Neural cell (in vitro differentiated cells): Measurements from ENCODE around the gene ITM2C.

Experiments used
- CTCF ChIP-seq: fragments of 450-650 bp; IDR thresholded peaks from 2 replicates; pipeline ENCODE4 v1.5.1; 2014; ENCODE audit warnings: antibody characterized with exemption, mild to moderate bottlenecking, moderate library complexity; ENCODE audit not compliant: poor library complexity, severe bottlenecking
- EP300 ChIP-seq: fragments of 450-650 bp; conservative IDR thresholded peaks from 2 replicates; pipeline ENCODE4 v1.6.1; 2014; ENCODE audit warnings: antibody characterized with exemption, mild to moderate bottlenecking, moderate library complexity; ENCODE audit not compliant: poor library complexity, severe bottlenecking
- EZH2 ChIP-seq: fragments of 200-600, 300-800 bp; shearing (Covaris generic), sonication (generic); IDR thresholded peaks from 2 replicates; pipeline ENCODE4 v1.6.1; 2014; ENCODE audit warnings: antibody characterized with exemption, low read length, borderline replicate concordance, mild to moderate bottlenecking; ENCODE audit not compliant: insufficient read depth, poor library complexity, severe bottlenecking
- POLR2AphosphoS5 ChIP-seq: IDR thresholded peaks from 2 replicates; pipeline ENCODE4 v1.6.1; 2012
- RAD21 ChIP-seq: fragments of 450-650 bp; conservative IDR thresholded peaks from 2 replicates; pipeline ENCODE4 v1.6.1; 2014; ENCODE audit warnings: antibody characterized with exemption, mild to moderate bottlenecking, moderate library complexity
- REST ChIP-seq: IDR thresholded peaks from 2 replicates; pipeline ENCODE4 v1.6.1; 2012; ENCODE audit warnings: borderline replicate concordance
- SMC3 ChIP-seq: fragments of 450-650 bp; conservative IDR thresholded peaks from 2 replicates; pipeline ENCODE4 v1.6.1; 2014; ENCODE audit warnings: antibody characterized with exemption, mild to moderate bottlenecking, moderate library complexity; ENCODE audit not compliant: poor library complexity
- TAF1 ChIP-seq: IDR thresholded peaks from 2 replicates; pipeline ENCODE4 v1.6.1; 2012; ENCODE audit warnings: low read depth

- TF ChIP-seq CTCF: no peak
- TF ChIP-seq EP300: no peak
- TF ChIP-seq RAD21: no peak
- no peak for TF ChIP-seq REST
- no peak for TF ChIP-seq POLR2AphosphoS5
- TF ChIP-seq SMC3: no peak
- TF ChIP-seq EZH2: no peak
- TF ChIP-seq TAF1: no peak
Observed at GRCh38 chr2:230878599-230879188, 14.0 kb downstream of the ITM2C start.
